Stomach (tissue), 9 donors: ENCODE measurements around the gene MYOD1. TPM values are rescaled to one million over a fixed set of nuclear protein-coding genes. Genes with fewer than 3 reads are reported as not detected.

Experiments
- DNase-seq, 2 donors: peaks; one replicate each; pipeline versions ENCODE4 v3.0.0 to v3.0.0-alpha.2; 2013 to 2019
- H3K27ac ChIP-seq, 5 donors: fragments of 200-600 bp in 4 of 5; sonication (generic) in 4 of 5; one replicate each; pipeline ENCODE4 v1.5.1; 2013 to 2019; ENCODE audit warnings: mild to moderate bottlenecking in 1 of 5, moderate library complexity in 1 of 5
- H3K27me3 ChIP-seq, 3 donors: fragments of 200-600 bp; sonication (generic); one replicate each; pipeline ENCODE4 v1.5.1; 2017 to 2019; ENCODE audit warnings: mixed run types in 1 of 3
- H3K36me3 ChIP-seq, 4 donors: fragments of 200-600 bp; sonication (generic); 1 replicate in 3 of 4; 2 replicates in 1 of 4; pipeline ENCODE4 v1.5.1; 2016 to 2019
- H3K4me1 ChIP-seq, 4 donors: fragments of 200-600 bp; sonication (generic); one replicate each; pipeline ENCODE4 v1.5.1; 2016 to 2019
- H3K4me3 ChIP-seq, 4 donors: fragments of 200-600 bp; sonication (generic) in 3 of 4; one replicate each; pipeline ENCODE4 v1.5.1; 2016 to 2019; ENCODE audit warnings: mild to moderate bottlenecking in 1 of 4
- H3K9me3 ChIP-seq, 4 donors: fragments of 200-600 bp; sonication (generic); one replicate each; pipeline ENCODE4 v1.5.1; 2016 to 2019
- CTCF ChIP-seq, 7 experiments: fragments of 450-650 bp in 4 of 7; fragments of 200-600 bp in 3 of 7; sonication (generic) in 3 of 7; IDR thresholded peaks; one replicate each; pipeline ENCODE4 v1.5.1; 2016 to 2019; ENCODE audit warnings: antibody characterized with exemption in 7 of 7, control low read depth in 2 of 7, mild to moderate bottlenecking in 1 of 7
- EP300 ChIP-seq: sonication (generic); formaldehyde crosslinking; IDR thresholded peaks from one replicate; pipeline ENCODE4 v1.6.1; 2017; ENCODE audit warnings: antibody characterized with exemption
- POLR2A ChIP-seq, 4 donors: fragments of 450-650 bp; IDR thresholded peaks; one replicate each; pipeline ENCODE4 v1.6.1; 2016; ENCODE audit warnings: antibody characterized with exemption in 4 of 4, control low read depth in 2 of 4, mild to moderate bottlenecking in 1 of 4, moderate library complexity in 1 of 4
- POLR2AphosphoS5 ChIP-seq, 3 donors: sonication (generic); formaldehyde crosslinking; IDR thresholded peaks; one replicate each; pipeline ENCODE4 v1.6.1; 2016; ENCODE audit warnings: antibody characterized with exemption in 3 of 3
- WGBS, 5 donors: extraction: QIAGEN DNeasy Blood & Tissue Kit in 3 of 5; methylation state at CpG; one replicate each; pipeline versions ENCODE4 v1.1.5 to v1.1.7; 2013 to 2018; 5-methylcytosine and 5-hydroxymethylcytosine counted together
- intact Hi-C: fragments of 100-400 bp; cut with DNase I; formaldehyde crosslinking; loops from one replicate; pipeline ENCODE4 v1.15.1; 2023; ENCODE audit warnings: low total_unique reads
- polyA plus RNA-seq, 3 donors: library from polyadenylated mRNA; stranded (reverse); fragments of 200-250 nt; gene quantifications; one replicate each; pipeline ENCODE4 v1.2.3, GENCODE V29; 2013
- total RNA-seq, 5 donors: library from RNA; depleted of rRNA; stranded (reverse); fragments of >200 nt; gene quantifications; one replicate each; pipeline versions ENCODE4 v1.1.0 to v1.2.3, GENCODE V29; 2014 to 2016
- donor health status: healthy with polysubstance abuse.
- donor health status: Bipolar disorder and iron deficiency.
- donor health status: healthy.

Gene MYOD1
- total and polyA plus RNA-seq, 8 donors: not detected

- intact Hi-C loops: no loop called here
- H3K36me3 ChIP-seq: no peaks in the 10 kb centered on the region
- H3K27ac ChIP-seq: no peak overlapping the region
- DNase-seq: no peak
- peaks cover 20 to 72% (median 32%) of the 10 kb centered on the region in 3 donors for H3K27me3 ChIP-seq
- WGBS, 5 donors: 82 to 89% (median 86%) methylated on average over 10 of the region's 10 CpGs
- TF ChIP-seq EP300: no peak
- no peaks in the 10 kb centered on the region for H3K9me3 ChIP-seq
- peaks cover 0 to 2% (median under 1%) of the 10 kb centered on the region in 4 donors for H3K4me1 ChIP-seq
- H3K4me3 ChIP-seq: no peak overlapping the region
Observed at GRCh38 chr11:17741487-17741886, 22.1 kb downstream of the MYOD1 start.

GRCh38 chr11:17742019-17742418, 22.6 kb downstream of the MYOD1 start:
- peaks cover 19 to 72% (median 27%) of the 10 kb centered on the region in 3 donors for H3K27me3 ChIP-seq

GRCh38 chr11:17743026-17743807, 23.8 kb downstream of the MYOD1 start:
- Histone ChIP-seq H3K9me3 (no peaks in the 10 kb centered on the region), H3K36me3 (no peaks in the 10 kb centered on the region), H3K27me3 (peaks cover 11 to 72% (median 15%) of the 10 kb centered on the region in 3 donors), H3K27ac (no peak overlapping the region), H3K4me1 (no peaks in the 10 kb centered on the region), H3K4me3 (no peak overlapping the region)
- WGBS, 5 donors: 82 to 94% (median 91%) methylated on average over 12 to 13 of the region's 13 CpGs
- DNase-seq: no peak
- intact Hi-C loops: no loop called here
- TF ChIP-seq POLR2A (IDR thresholded peaks at IDR 0.05) (no peak), POLR2AphosphoS5 (IDR thresholded peaks at IDR 0.05) (no peak), EP300 (no peak), CTCF (IDR thresholded peaks at IDR 0.05) (no peak)

More at GRCh38 chr11:17742019-17742418, 22.6 kb downstream of the MYOD1 start:
- H3K27ac ChIP-seq: no peak overlapping the region
- intact Hi-C loops: no loop called here
- no peak for TF ChIP-seq POLR2AphosphoS5 (IDR thresholded peaks at IDR 0.05)
- TF ChIP-seq EP300: no peak
- no peak for TF ChIP-seq POLR2A (IDR thresholded peaks at IDR 0.05)
- TF ChIP-seq CTCF (IDR thresholded peaks at IDR 0.05): no peak
- H3K9me3 ChIP-seq: no peaks in the 10 kb centered on the region
- H3K4me1 ChIP-seq: no peaks in the 10 kb centered on the region
- DNase-seq: no peak
- no peak overlapping the region for H3K4me3 ChIP-seq
- H3K36me3 ChIP-seq: no peaks in the 10 kb centered on the region
- 73 to 82% (median 75%) methylated on average over 5 of the region's 5 CpGs for WGBS, 5 donors

- DNase-seq: no peak
- intact Hi-C loops: no loop called here
- TF ChIP-seq EP300: no peak
- TF ChIP-seq POLR2AphosphoS5 (IDR thresholded peaks at IDR 0.05): no peak
- no peak for TF ChIP-seq CTCF (IDR thresholded peaks at IDR 0.05)
- no peak for TF ChIP-seq POLR2A (IDR thresholded peaks at IDR 0.05)
- Histone ChIP-seq H3K4me1 (no peaks in the 10 kb centered on the region), H3K9me3 (no peaks in the 10 kb centered on the region), H3K36me3 (no peaks in the 10 kb centered on the region), H3K27ac (no peak overlapping the region), H3K27me3 (peaks cover 5 to 72% (median 9%) of the 10 kb centered on the region in 3 donors), H3K4me3 (no peak overlapping the region)
- 68 to 83% (median 74%) methylated on average over 4 to 5 of the region's 5 CpGs for WGBS, 5 donors
Observed at GRCh38 chr11:17743808-17744119, 24.4 kb downstream of the MYOD1 start.
